Skeletal muscle satellite cell (primary cell): ENCODE results near the gene HLA-A.

Experiments
- H3K27me3 ChIP-seq: 2 replicates; pipeline ENCODE4 v1.7.0; 2013; ENCODE audit warnings: low read length; ENCODE audit not compliant: control insufficient read depth, insufficient read depth
- H3K36me3 ChIP-seq: 2 replicates; pipeline ENCODE4 v1.7.0; 2013; ENCODE audit warnings: mild to moderate bottlenecking, control low read depth, low read length; ENCODE audit not compliant: insufficient read depth
- H3K4me1 ChIP-seq: 2 replicates; pipeline ENCODE4 v1.7.0; 2013; ENCODE audit warnings: low read length; ENCODE audit not compliant: control insufficient read depth, insufficient read depth
- H3K4me2 ChIP-seq: 2 replicates; pipeline ENCODE4 v1.7.0; 2013; ENCODE audit warnings: mild to moderate bottlenecking, low read length
- H3K4me3 ChIP-seq: 2 replicates; pipeline ENCODE4 v1.7.0; 2013; ENCODE audit warnings: low read length
- H3K9ac ChIP-seq: 2 replicates; pipeline ENCODE4 v1.7.0; 2013; ENCODE audit warnings: mild to moderate bottlenecking, low read depth, low read length, moderate library complexity
- H3K9me3 ChIP-seq: replicated peaks from 2 replicates; pipeline ENCODE4 v1.7.0; 2013; ENCODE audit warnings: mild to moderate bottlenecking, control low read depth, low read length

Gene HLA-A

DNA sequence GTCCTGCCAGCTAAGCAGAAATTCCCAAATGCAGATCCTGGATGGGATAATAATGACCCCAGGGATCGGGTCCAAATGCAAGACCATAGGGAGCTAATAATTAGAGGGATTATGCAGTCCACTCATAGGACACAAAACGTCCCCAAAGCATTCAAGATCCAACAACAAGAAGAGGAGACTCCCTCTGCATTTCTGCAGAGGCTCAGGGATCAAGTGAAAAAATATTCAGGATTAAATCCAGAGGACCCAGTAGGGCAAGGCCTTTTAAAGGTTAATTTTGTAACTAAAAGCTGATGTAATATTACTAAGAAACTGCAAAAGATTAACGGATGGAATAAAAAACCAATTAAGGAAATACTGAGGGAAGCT lies 22.2 kb downstream of the HLA-A start:
- H3K4me3 ChIP-seq, result peak overlapping the region; percentile 69
- no peaks in the 10 kb centered on the region for H3K27me3 ChIP-seq
- peaks cover 32% of the 10 kb centered on the region for H3K4me1 ChIP-seq
- H3K36me3 ChIP-seq, result no peaks in the 10 kb centered on the region
- peak overlapping the region; percentile 77 for H3K9ac ChIP-seq
- H3K4me2 ChIP-seq, result peak overlapping the region; percentile 92
- no peaks in the 10 kb centered on the region for H3K9me3 ChIP-seq

GRCh38 chr6:29964887-29965562 lies 22.7 kb downstream of the HLA-A start:
- H3K36me3 ChIP-seq, result no peaks in the 10 kb centered on the region
- H3K4me3 ChIP-seq, result peak overlapping the region; percentile 69
- peaks cover 32% of the 10 kb centered on the region for H3K4me1 ChIP-seq
- H3K9ac ChIP-seq, result peak overlapping the region; percentile 77
- H3K9me3 ChIP-seq, result no peaks in the 10 kb centered on the region
- no peaks in the 10 kb centered on the region for H3K27me3 ChIP-seq
- H3K4me2 ChIP-seq, result peak overlapping the region; percentile 92

DNA sequence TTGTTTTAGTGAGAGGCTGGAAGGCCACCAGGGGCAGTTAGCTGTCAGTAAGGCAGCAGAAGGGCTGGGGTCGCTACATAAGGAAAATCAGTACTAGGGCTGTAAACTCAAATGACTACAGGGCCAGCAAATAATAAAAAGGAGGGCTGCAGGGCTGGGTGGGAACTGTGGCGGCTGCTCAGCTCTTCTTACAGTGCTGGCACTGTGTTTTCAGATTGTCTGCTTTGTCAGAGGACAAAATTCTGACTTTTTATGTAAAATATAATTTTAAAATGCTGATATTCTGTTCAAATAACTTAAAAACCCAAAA lies 23.2 kb downstream of the HLA-A start:
- peak overlapping the region; percentile 77 for H3K9ac ChIP-seq
- no peaks in the 10 kb centered on the region for H3K9me3 ChIP-seq
- peak overlapping the region; percentile 69 for H3K4me3 ChIP-seq
- H3K4me2 ChIP-seq, result peak overlapping the region; percentile 92
- no peaks in the 10 kb centered on the region for H3K27me3 ChIP-seq
- peaks cover 32% of the 10 kb centered on the region for H3K4me1 ChIP-seq
- H3K36me3 ChIP-seq, result no peaks in the 10 kb centered on the region

DNA sequence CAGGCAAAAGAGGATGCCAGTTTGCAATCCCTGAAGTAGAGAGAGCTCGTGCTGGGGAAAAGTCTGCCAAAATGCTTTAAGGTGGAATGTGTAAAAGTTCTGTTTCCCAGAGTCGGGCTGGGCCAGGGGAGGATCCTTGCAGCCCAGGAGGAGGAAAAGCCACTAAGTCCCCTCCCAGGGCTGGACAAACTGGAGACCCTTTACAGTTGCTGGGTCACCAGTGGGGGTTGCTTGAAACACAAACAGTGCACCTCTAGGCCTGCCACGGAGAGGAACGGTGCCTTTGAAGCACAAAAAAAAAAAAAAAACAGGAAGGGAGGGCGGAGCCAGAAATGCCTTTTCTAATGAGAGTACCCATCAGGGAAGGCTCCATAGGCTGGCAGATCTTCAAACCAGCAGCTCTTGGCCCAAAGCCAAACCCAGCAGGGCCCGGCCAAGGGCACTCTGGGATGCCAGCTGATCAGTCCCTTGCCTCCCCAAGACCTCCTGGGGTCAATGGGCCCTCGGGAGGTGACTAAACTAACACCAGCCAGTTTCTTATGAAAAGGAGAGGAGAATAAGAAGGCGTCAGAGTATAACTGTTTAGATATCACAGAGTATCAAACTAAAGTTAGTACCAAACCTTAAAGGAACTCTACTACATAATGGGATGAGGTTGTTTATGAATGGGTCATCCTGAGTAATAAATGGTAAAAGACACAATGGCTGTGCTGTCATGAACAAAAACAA lies 23.7 kb downstream of the HLA-A start:
- H3K4me3 ChIP-seq, result peak overlapping the region; percentile 69
- peak overlapping the region; percentile 92 for H3K4me2 ChIP-seq
- H3K27me3 ChIP-seq, result peaks cover 3% of the 10 kb centered on the region
- H3K9ac ChIP-seq, result peak overlapping the region; percentile 77
- no peaks in the 10 kb centered on the region for H3K9me3 ChIP-seq
- no peaks in the 10 kb centered on the region for H3K36me3 ChIP-seq
- peaks cover 32% of the 10 kb centered on the region for H3K4me1 ChIP-seq

DNA sequence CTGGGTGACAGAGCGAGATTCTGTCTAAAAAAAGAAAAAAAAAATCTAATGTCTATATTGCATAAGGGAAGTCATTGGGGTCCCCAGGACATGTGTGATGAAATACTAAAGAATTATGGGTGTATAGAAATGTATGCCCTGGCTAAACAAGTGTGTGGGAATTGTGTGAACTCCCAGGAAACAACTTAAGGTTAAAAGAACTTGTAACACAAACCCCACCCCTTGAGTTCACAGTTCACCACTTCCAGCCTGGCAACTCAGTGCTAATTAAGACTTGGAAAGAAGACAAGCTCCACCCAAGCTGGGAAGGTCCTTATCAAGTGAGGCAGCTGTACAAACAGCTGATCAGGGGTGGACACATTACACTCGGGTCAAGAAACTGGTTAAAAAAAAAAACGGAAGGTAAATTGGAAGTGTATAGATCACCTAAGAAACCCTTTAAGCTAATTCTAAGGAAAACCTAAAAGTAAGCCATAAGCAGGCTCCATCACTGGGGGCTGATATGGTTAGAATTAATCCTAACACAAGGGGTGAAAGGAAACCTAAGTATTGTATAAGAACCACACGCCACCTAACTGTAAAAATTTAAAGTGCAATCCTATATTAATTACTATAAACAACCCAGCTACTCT lies 25.2 kb downstream of the HLA-A start:
- H3K4me2 ChIP-seq, result peak overlapping the region; percentile 18
- H3K9me3 ChIP-seq, result no peaks in the 10 kb centered on the region
- H3K4me1 ChIP-seq, result peaks cover 32% of the 10 kb centered on the region
- no peak overlapping the region for H3K9ac ChIP-seq
- no peak overlapping the region for H3K4me3 ChIP-seq
- peaks cover 16% of the 10 kb centered on the region for H3K27me3 ChIP-seq
- H3K36me3 ChIP-seq, result no peaks in the 10 kb centered on the region

DNA sequence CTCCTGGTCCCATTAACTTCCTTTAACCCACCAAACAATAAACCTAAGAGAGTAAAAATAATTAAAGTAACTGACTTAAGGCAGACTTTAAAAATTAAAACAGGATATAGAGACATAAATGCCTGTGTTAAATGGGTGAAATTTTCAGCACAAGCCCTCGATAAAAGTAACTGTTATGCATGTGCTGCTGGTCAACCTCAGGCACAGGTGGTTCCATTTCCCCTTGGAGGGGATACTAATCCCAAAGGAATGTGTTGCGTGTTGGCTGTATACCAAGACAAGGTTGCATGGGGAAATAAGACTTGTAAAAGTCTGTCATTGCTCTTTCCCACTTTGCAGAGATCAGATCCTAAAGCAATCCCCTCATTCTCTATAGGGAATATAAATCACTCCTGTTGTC lies 25.8 kb downstream of the HLA-A start:
- Histone ChIP-seq H3K4me1 (peaks cover 32% of the 10 kb centered on the region), H3K4me3 (no peak overlapping the region), H3K27me3 (peaks cover 22% of the 10 kb centered on the region), H3K9ac (no peak overlapping the region), H3K9me3 (no peaks in the 10 kb centered on the region), H3K36me3 (no peaks in the 10 kb centered on the region), H3K4me2 (no peak overlapping the region)

DNA sequence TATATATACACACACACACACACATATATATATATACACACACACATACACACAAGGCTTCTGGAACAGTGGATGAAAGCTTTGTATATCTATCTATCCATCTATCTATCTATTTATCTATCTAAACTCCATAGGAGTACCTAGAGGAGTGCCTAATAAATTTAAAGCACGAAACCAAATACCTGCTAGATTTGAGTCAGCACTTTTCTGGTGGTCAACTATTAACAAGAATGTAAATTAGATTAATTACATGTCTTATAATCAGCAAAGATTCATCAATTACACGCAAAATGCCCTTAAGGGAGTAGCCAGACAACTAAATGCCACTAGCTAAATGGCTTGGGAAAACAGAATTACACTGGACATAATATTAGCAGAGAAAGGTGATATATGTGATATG lies 26.6 kb downstream of the HLA-A start:
- no peak overlapping the region for H3K4me2 ChIP-seq
- peaks cover 26% of the 10 kb centered on the region for H3K27me3 ChIP-seq
- H3K4me3 ChIP-seq, result no peak overlapping the region
- H3K9me3 ChIP-seq, result no peaks in the 10 kb centered on the region
- H3K9ac ChIP-seq, result no peak overlapping the region
- peaks cover 32% of the 10 kb centered on the region for H3K4me1 ChIP-seq
- H3K36me3 ChIP-seq, result no peaks in the 10 kb centered on the region

DNA sequence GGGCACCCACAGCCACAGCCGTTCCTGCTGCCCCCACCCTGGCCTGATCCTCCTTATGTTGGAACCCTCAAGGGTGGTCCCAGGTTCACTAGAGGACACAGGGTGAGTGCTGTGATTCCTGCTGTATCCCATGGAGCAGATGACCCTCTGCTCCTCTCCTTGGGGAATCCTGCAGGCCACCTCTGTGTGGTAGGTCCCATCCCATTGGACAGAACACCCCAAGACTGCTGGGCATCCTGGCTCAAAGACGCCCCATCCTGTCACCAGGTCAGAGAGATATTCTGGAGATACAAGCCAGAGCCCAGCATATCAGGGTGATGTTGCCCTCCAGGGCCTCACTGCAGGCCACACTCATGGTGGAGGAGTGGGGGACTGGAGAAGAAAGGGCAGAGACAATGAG lies 28.4 kb downstream of the HLA-A start:
- no peaks in the 10 kb centered on the region for H3K9me3 ChIP-seq
- H3K9ac ChIP-seq, result no peak overlapping the region
- H3K36me3 ChIP-seq, result no peaks in the 10 kb centered on the region
- no peak overlapping the region for H3K4me3 ChIP-seq
- peaks cover 39% of the 10 kb centered on the region for H3K27me3 ChIP-seq
- no peak overlapping the region for H3K4me2 ChIP-seq
- peaks cover 17% of the 10 kb centered on the region for H3K4me1 ChIP-seq

DNA sequence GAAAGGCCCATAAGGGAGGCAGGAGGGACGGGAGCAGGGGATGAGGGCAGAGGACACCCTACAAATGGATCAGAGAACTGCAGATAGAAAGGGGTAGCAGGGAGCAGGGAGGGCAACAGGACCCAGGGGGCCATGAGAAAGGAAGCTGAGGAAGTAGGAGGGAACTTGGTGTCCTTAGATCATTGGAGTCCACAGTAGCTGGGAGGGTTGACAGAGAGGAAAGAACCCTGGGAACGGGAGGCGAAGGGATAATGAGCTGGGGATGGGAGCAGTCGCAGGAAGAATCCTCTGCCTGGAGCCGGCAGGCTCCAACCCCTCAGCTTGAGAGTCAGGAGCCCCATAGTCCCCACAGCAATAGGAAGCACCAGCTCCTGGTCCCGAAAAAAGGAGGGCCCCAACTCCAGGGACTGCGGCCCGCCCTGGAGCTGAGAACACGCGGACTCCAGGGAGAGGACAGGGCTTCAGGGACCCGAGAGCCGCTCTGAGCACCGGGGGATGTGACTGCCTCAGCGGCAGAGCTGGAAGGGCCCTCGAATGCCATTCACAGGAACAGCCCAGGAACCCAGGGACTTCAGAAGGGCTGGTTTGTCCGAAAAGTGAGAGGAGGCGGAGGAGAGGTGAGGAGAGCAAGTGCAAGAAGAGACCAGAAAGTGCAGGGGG lies 32.7 kb downstream of the HLA-A start:
- no peaks in the 10 kb centered on the region for H3K36me3 ChIP-seq
- peak overlapping the region; percentile 16 for H3K4me2 ChIP-seq
- H3K27me3 ChIP-seq, result peaks cover 45% of the 10 kb centered on the region
- no peak overlapping the region for H3K4me3 ChIP-seq
- H3K4me1 ChIP-seq, result peaks cover 8% of the 10 kb centered on the region
- no peak overlapping the region for H3K9ac ChIP-seq
- H3K9me3 ChIP-seq, result no peaks in the 10 kb centered on the region

- H3K4me1 ChIP-seq, result peaks cover 8% of the 10 kb centered on the region
- H3K4me3 ChIP-seq, result no peak overlapping the region
- peaks cover 45% of the 10 kb centered on the region for H3K27me3 ChIP-seq
Observed at GRCh38 chr6:29975561-29975907, 33.2 kb downstream of the HLA-A start.

DNA sequence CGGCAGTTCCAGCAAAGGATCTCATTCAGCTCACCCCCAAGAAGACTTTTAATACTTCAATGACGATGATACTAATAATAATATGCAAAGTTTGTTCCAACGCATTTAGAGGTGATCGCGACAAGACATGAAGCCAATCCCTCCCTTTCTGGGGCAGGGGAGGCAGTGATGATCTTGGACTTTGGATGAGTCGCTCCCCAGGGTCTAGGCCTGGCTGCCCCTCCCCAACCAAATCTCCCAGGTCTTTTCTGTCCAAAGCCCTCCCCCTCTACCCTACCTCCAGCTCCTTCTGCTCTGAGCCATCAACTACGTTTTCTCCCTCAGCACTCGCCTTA lies 33.9 kb downstream of the HLA-A start:
- peaks cover 8% of the 10 kb centered on the region for H3K4me1 ChIP-seq
- H3K4me3 ChIP-seq, result peak overlapping the region; percentile 83
- peak overlapping the region; percentile 100 for H3K4me2 ChIP-seq
- peaks cover 42% of the 10 kb centered on the region for H3K27me3 ChIP-seq
- peak overlapping the region; percentile 79 for H3K9ac ChIP-seq
- no peaks in the 10 kb centered on the region for H3K36me3 ChIP-seq
- no peaks in the 10 kb centered on the region for H3K9me3 ChIP-seq

More at GRCh38 chr6:29975561-29975907, 33.2 kb downstream of the HLA-A start:
- Histone ChIP-seq H3K9ac (no peak overlapping the region), H3K9me3 (no peaks in the 10 kb centered on the region), H3K4me2 (peak overlapping the region; percentile 16), H3K36me3 (no peaks in the 10 kb centered on the region)
